NB4 (cell line): ENCODE data around the gene PALMD.

Source experiments
- DNase-seq: peaks from one replicate; pipeline ENCODE4 v3.0.0; 2010; ENCODE audit warnings: low read depth
- H3K4me3 ChIP-seq: one replicate; pipeline ENCODE4 v1.5.1; 2011; ENCODE audit warnings: mild to moderate bottlenecking, low read depth, low read length, moderate library complexity
- MYC ChIP-seq: IDR thresholded peaks from 2 replicates; pipeline ENCODE4 v1.6.1; 2011; ENCODE audit warnings: low read depth, low read length
- POLR2A ChIP-seq: IDR thresholded peaks from 2 replicates; pipeline ENCODE4 v1.6.1; 2011; ENCODE audit warnings: mild to moderate bottlenecking; ENCODE audit not compliant: insufficient read length; ENCODE audit errors: extremely low read depth
- TF ChIP-seq, protein P1 (sequence below): IDR thresholded peaks from one replicate; pipeline ENCODE4 v1.5.1; 2012; ENCODE audit warnings: low read depth, low read length
- TF ChIP-seq, protein P2 (sequence below): IDR thresholded peaks from 2 replicates; pipeline ENCODE4 v1.6.1; 2011; ENCODE audit warnings: low read depth, low read length

The PALMD gene

DNA sequence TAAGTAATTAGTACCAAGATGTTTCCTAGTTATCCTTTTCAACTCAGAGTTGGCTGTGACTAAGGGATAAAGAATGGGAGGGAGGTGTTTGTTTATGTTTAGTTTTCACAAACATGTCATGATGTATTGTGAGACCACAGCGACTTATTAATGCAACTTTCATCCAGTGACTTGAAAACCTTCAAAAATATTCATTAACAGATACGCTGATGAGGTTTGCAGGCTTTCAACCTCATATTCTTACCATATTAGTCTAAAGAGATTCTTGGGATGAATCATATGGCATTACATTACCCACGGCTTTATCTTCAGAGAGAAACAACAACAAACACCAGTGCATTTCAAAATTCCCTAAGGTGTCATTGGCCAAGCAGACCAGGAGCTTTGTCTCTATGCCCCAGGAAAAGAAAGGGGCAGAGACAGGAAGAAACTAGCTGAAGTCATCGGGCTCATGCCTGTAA lies 36.4 kb downstream of the PALMD start:
- TF ChIP-seq MYC (no peak), POLR2A (no peak)
- TF ChIP-seq, protein P1, sequence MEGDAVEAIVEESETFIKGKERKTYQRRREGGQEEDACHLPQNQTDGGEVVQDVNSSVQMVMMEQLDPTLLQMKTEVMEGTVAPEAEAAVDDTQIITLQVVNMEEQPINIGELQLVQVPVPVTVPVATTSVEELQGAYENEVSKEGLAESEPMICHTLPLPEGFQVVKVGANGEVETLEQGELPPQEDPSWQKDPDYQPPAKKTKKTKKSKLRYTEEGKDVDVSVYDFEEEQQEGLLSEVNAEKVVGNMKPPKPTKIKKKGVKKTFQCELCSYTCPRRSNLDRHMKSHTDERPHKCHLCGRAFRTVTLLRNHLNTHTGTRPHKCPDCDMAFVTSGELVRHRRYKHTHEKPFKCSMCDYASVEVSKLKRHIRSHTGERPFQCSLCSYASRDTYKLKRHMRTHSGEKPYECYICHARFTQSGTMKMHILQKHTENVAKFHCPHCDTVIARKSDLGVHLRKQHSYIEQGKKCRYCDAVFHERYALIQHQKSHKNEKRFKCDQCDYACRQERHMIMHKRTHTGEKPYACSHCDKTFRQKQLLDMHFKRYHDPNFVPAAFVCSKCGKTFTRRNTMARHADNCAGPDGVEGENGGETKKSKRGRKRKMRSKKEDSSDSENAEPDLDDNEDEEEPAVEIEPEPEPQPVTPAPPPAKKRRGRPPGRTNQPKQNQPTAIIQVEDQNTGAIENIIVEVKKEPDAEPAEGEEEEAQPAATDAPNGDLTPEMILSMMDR = no peak
- TF ChIP-seq, protein P2, sequence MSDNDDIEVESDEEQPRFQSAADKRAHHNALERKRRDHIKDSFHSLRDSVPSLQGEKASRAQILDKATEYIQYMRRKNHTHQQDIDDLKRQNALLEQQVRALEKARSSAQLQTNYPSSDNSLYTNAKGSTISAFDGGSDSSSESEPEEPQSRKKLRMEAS = no peak
- no peak for DNase-seq
- H3K4me3 ChIP-seq = no peak overlapping the region

DNA sequence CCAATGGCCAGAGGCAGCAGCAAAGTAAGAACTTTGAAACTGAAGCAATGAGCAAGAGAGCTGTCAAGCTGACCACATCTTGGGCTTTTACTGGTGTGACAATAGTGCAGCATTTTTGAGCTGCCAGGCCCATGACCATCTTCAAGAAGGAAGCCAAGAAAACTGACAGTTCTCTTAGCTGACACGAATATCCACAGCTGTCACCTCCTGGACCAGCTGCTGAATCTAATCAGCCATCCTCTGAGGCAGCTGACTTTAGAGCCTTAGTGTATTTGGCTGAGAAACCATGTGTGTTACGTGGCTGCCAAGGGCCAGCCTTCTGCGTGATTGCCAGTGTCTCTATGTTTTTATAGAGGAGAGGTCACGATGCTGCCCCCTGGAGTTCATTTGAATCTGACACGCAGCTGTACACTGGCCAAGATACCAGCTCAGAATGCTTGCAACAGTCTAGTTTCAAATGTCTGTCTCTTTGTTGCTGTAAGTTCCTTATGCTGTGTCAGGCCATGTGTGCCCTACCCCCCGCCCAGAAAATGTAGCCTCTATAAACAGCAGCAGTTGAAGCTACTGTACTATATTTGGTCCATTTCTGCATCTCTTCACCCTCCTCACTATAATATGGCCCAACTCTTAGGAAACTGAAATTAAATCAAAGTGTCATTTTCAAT lies 39.7 kb downstream of the PALMD start:
- no peak overlapping the region for H3K4me3 ChIP-seq
- peak; percentile 69 for DNase-seq
- TF ChIP-seq, protein P1 = peak; percentile 66
- TF ChIP-seq MYC (no peak; the same call in 1 of the 2 replicates), POLR2A (no peak)
- TF ChIP-seq, protein P2 = 0 out of 2 replicates have a peak, but pooled peaks have one; percentile 26

DNA sequence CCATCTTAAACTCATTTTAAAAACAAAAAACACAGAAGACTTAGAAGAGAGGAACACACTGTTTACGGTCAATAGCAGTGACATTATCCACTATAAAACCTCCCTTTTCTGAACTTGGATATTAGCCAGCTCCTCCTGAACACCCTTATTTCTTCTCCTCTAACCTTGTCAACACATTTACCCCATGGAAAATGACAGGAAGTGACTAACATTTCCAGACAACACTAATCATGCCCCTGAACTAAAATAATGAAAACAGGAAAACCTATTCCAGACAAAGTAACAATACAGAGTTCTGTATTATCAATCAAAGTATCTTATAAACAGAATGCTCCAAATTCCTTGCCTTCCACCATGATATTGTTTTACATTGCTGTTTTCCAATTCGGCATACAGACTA lies 45.3 kb downstream of the PALMD start:
- no peak for TF ChIP-seq MYC
- TF ChIP-seq POLR2A = no peak
- TF ChIP-seq, protein P1 = no peak
- TF ChIP-seq, protein P2 = no peak
- no peak overlapping the region for H3K4me3 ChIP-seq
- DNase-seq = no peak

DNA sequence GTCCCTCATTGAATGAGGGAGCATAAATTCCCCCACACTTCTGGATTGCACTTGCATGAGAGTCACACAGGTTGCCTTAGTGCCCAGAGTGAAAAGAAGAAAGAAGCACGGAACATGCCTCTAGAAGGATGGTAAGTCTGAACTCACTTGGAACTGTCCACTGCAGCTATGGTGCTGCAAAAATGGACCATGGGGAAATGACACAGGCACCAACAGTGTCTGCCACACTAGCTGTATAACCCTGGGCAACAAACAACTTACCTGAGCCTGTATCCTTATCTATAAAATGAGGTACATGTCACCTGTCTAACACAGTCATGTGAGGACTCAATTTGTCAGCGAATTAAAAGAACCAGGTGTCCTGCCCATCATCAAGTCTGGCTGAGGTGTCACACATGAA lies 50.7 kb downstream of the PALMD start:
- no peak for DNase-seq
- H3K4me3 ChIP-seq = no peak overlapping the region
- TF ChIP-seq POLR2A = no peak
- no peak for TF ChIP-seq MYC

DNA sequence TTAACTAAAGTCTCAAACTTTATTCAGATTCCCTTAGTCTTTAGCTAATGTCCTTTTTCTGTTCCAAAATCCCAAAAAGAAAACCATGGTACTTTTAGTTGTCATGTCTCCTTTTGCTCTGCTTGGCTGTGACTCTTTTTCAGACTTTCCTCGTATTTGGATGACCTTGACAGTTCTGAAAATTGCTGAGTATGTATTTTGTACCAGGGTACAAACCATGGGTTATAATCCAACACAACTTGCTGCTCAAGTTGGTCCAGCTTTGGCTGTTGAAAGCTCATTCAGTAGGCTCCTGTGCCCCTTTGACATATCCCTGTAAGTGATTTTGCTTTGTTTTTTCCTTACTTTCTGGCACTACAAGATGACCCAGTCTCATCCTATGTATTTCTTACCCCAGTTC lies 51.7 kb downstream of the PALMD start:
- no peak overlapping the region for H3K4me3 ChIP-seq
- TF ChIP-seq, protein P1 = no peak
- TF ChIP-seq MYC = no peak
- TF ChIP-seq POLR2A = no peak
- TF ChIP-seq, protein P2 = no peak
- DNase-seq = no peak

DNA sequence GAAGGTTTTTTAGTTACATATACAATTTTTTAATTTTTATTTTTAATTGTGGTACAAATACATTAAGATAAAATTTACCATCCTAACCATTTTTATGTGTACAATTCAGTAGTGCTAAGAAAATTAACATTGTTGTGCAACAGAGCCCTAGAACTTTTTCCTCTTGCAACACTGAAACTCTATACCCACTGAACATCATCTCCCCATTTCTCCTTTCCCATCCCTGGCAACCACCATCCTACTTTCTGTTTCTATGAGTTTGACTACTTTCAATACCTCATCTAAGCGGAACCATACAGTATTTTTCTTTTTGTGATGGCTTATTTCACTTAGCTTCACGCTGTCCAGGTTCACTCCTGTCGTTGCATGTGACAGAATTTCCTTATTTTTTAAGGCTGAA lies 54.1 kb downstream of the PALMD start:
- no peak for DNase-seq
- TF ChIP-seq, protein P2 = no peak
- TF ChIP-seq POLR2A = no peak
- H3K4me3 ChIP-seq = no peak overlapping the region

DNA sequence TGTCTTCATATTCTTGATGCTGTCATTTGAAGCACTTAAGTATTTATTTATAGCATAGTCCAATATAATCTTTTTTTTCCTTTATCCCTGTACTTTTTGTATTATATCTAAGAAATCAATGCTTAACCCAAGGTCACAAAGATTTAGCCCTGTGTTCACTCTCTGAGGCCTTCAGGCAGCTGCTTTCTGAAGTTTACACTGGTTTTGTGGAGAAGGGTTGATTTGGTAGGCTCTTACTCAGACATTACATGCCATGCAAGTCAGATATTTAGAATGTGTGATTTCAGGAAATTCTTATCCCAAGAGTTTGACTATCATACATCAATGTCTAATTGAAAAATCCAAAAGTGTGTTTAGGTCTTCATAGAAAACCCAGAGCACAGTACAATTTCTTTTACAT lies 56.3 kb downstream of the PALMD start:
- DNase-seq = no peak
- H3K4me3 ChIP-seq = no peak overlapping the region
- TF ChIP-seq, protein P1 = no peak
- TF ChIP-seq, protein P2 = no peak
- TF ChIP-seq POLR2A (no peak), MYC (no peak)
